T-helper 2 cell treated with Interferon-gamma antibody and Interleukin-4, amounts not matched to agents 5 μg/mL and 100 μg/mL, for 36 hours (primary cell): Measurements from ENCODE around the gene DHRS7B.

Experiments used
- DNase-seq: peaks from one replicate; pipeline ENCODE4 v3.0.0; 2021; ENCODE audit warnings: low spot score
- H3K27ac Mint-ChIP-seq: one replicate; pipeline ENCODE4 v1.8.0; 2021; ENCODE audit warnings: mild to moderate bottlenecking, mixed read lengths
- H3K27me3 Mint-ChIP-seq: one replicate; pipeline ENCODE4 v1.8.0; 2021; ENCODE audit warnings: low read depth, mixed read lengths
- H3K36me3 Mint-ChIP-seq: one replicate; pipeline ENCODE4 v1.8.0; 2021; ENCODE audit warnings: low read depth, mixed read lengths
- H3K4me1 Mint-ChIP-seq: one replicate; pipeline ENCODE4 v1.8.0; 2021; ENCODE audit warnings: low read depth, mixed read lengths
- H3K4me3 Mint-ChIP-seq: one replicate; pipeline ENCODE4 v1.8.0; 2022; ENCODE audit warnings: mild to moderate bottlenecking, moderate library complexity, mixed read lengths
- H3K9me3 Mint-ChIP-seq: one replicate; pipeline ENCODE4 v1.8.0; 2021; ENCODE audit warnings: mixed read lengths

The DHRS7B gene

GRCh38 chr17:21171309-21171922 lies 44.7 kb downstream of the DHRS7B start:
- no peak for DNase-seq
- Mint-ChIP-seq H3K36me3 (peaks cover 2% of the 10 kb centered on the region), H3K4me3 (no peak overlapping the region), H3K27ac (peak overlapping the region; percentile 27), H3K9me3 (no peaks in the 10 kb centered on the region), H3K4me1 (peaks cover 5% of the 10 kb centered on the region), H3K27me3 (no peaks in the 10 kb centered on the region)

GRCh38 chr17:21171970-21172510 lies 45.3 kb downstream of the DHRS7B start:
- H3K4me3 Mint-ChIP-seq, result no peak overlapping the region

GRCh38 chr17:21172846-21173245 lies 46.1 kb downstream of the DHRS7B start:
- no peak for DNase-seq
- H3K4me3 Mint-ChIP-seq, result no peak overlapping the region
- no peaks in the 10 kb centered on the region for H3K9me3 Mint-ChIP-seq
- peaks cover 2% of the 10 kb centered on the region for H3K36me3 Mint-ChIP-seq
- no peaks in the 10 kb centered on the region for H3K27me3 Mint-ChIP-seq
- no peak overlapping the region for H3K27ac Mint-ChIP-seq
- peaks cover 5% of the 10 kb centered on the region for H3K4me1 Mint-ChIP-seq

More at GRCh38 chr17:21171970-21172510, 45.3 kb downstream of the DHRS7B start:
- Mint-ChIP-seq H3K36me3 (peaks cover 2% of the 10 kb centered on the region), H3K9me3 (no peaks in the 10 kb centered on the region), H3K4me1 (peaks cover 5% of the 10 kb centered on the region), H3K27ac (no peak overlapping the region), H3K27me3 (no peaks in the 10 kb centered on the region)
- DNase-seq, result no peak

DNA sequence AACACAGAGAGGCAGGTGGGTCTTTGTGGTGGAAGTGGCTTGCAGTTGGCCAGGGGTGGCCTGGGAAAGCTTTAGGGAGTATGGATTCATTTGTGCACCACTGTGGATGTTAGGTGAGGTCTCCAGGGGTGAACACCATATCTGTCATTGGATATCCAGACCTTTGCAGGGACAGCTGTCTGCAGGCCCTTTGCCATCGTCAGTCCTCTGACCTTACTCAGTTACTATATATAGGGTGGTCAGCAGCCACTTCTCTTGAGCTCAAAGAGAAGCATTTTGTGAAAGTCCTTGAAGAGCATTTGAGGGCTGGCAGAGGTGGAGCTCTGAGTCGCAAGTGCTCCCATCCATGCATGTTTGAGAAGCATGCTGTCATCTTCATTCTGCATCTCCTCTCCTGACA lies 46.8 kb downstream of the DHRS7B start:
- Mint-ChIP-seq H3K4me1 (peaks cover 5% of the 10 kb centered on the region), H3K4me3 (no peak overlapping the region), H3K9me3 (no peaks in the 10 kb centered on the region), H3K36me3 (peaks cover 2% of the 10 kb centered on the region), H3K27me3 (no peaks in the 10 kb centered on the region), H3K27ac (no peak overlapping the region)
- DNase-seq, result no peak

GRCh38 chr17:21174186-21174585 lies 47.4 kb downstream of the DHRS7B start:
- DNase-seq, result no peak
- no peak overlapping the region for H3K27ac Mint-ChIP-seq
- H3K9me3 Mint-ChIP-seq, result no peaks in the 10 kb centered on the region
- peaks cover 5% of the 10 kb centered on the region for H3K4me1 Mint-ChIP-seq
- H3K36me3 Mint-ChIP-seq, result no peaks in the 10 kb centered on the region
- no peaks in the 10 kb centered on the region for H3K27me3 Mint-ChIP-seq
- H3K4me3 Mint-ChIP-seq, result no peak overlapping the region

DNA sequence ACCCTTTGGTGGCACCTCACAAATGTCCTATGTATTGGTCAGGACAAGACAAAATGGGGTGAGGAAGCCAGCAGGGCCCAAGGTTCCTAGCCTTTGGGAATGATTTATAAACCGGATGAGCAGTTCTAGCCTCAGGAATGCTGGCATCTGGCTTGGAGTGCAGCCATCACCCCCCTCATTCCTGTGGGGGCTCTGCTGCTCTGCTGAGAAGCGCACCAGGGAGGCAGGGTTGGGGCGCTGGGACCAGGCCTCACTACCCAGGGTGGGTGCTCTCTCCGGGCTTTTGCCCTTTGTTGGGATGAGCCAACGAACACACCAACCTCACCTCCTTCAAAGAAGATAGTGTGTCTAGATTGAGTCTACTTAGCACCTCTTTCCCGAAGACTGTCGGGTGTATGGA lies 47.9 kb downstream of the DHRS7B start:
- Mint-ChIP-seq H3K36me3 (no peaks in the 10 kb centered on the region), H3K4me1 (peaks cover 5% of the 10 kb centered on the region), H3K27me3 (no peaks in the 10 kb centered on the region), H3K4me3 (no peak overlapping the region), H3K27ac (no peak overlapping the region), H3K9me3 (no peaks in the 10 kb centered on the region)
- DNase-seq, result no peak

DNA sequence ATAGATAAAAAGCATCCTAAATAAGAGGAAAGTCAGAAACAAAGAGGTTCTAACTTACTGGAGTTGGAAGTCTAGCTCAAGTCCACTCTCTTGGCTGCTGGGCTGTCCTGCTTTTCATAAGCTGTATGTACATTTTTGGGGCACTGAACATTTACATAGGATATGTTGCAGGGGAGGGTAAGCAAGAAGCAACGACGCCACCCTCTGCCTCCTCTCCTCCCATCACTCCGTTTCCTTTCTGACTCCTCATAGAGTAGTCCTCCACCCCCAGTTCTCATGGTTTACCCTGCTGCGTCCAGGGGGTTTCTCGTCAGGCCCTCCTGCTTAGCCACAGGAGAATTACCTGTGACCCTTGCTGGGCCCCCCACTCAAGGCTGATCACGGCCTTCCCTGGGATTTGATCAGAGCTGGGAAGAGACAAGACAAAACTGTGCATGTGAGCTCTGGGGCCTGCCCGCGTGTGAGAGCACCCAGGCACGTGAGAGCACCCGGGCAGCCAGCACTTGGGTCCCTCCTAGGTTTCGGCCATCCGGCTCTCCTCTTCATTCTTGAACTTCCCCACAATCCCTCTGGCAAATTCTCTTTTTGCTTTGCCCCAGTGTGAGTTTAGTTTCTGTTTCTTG lies 50.1 kb downstream of the DHRS7B start:
- Mint-ChIP-seq H3K4me1 (no peaks in the 10 kb centered on the region), H3K36me3 (no peaks in the 10 kb centered on the region), H3K9me3 (no peaks in the 10 kb centered on the region), H3K27me3 (no peaks in the 10 kb centered on the region), H3K4me3 (no peak overlapping the region), H3K27ac (no peak overlapping the region)
- no peak for DNase-seq

DNA sequence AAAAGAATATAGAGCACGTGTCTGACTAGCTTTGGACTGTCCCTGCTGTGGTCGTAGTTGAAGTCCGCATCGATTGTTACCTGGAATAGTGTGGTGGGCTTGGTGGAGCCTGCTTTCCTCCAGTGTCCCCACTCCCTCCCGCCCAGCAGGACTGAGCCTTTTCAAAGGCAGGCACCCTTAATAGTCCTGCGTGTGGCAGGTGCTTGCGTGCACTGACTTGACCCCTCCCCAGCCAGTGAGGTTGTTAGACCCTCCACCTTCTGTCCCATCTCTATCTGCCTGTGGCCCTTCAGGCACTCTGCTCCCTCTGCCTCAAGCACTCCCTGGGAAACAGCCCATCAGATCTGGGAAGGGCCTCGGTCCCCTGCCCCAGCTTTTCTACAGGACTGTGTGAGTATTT lies 50.6 kb downstream of the DHRS7B start:
- no peak overlapping the region for H3K27ac Mint-ChIP-seq
- H3K27me3 Mint-ChIP-seq, result no peaks in the 10 kb centered on the region
- no peaks in the 10 kb centered on the region for H3K36me3 Mint-ChIP-seq
- DNase-seq, result no peak
- H3K9me3 Mint-ChIP-seq, result no peaks in the 10 kb centered on the region
- no peaks in the 10 kb centered on the region for H3K4me1 Mint-ChIP-seq
- H3K4me3 Mint-ChIP-seq, result no peak overlapping the region

- H3K36me3 Mint-ChIP-seq, result no peaks in the 10 kb centered on the region
- no peak overlapping the region for H3K4me3 Mint-ChIP-seq
- H3K4me1 Mint-ChIP-seq, result peaks cover 3% of the 10 kb centered on the region
- H3K27ac Mint-ChIP-seq, result no peak overlapping the region
- H3K9me3 Mint-ChIP-seq, result no peaks in the 10 kb centered on the region
- no peaks in the 10 kb centered on the region for H3K27me3 Mint-ChIP-seq
- no peak for DNase-seq
Observed at GRCh38 chr17:21177854-21178600, 51.3 kb downstream of the DHRS7B start.

- Mint-ChIP-seq H3K36me3 (peaks cover 10% of the 10 kb centered on the region), H3K9me3 (no peaks in the 10 kb centered on the region), H3K27me3 (no peaks in the 10 kb centered on the region), H3K4me1 (peaks cover 8% of the 10 kb centered on the region), H3K4me3 (no peak overlapping the region), H3K27ac (no peak overlapping the region)
- DNase-seq, result no peak
Observed at GRCh38 chr17:21183468-21183867, 56.7 kb downstream of the DHRS7B start.

DNA sequence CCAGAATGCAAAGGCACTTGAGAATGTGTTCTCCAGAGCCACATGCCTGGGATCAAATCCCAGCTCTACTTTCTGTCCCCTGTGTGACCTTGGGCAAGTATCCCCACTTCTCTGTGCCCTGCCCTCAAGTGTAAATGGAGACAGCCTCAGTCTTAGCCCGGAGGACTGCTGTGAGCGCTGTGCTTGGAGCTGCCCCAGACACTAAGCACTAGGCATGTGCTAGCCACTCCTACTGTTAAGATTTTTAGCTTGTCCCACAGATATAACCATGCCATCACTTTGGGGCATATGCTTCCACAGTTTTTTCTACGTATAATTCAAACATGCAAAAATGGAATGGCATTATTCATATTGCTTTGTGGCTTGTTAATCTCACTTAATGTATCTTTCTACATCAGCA lies 57.8 kb downstream of the DHRS7B start:
- Mint-ChIP-seq H3K9me3 (no peaks in the 10 kb centered on the region), H3K36me3 (peaks cover 10% of the 10 kb centered on the region), H3K27ac (no peak overlapping the region), H3K4me3 (no peak overlapping the region), H3K4me1 (peaks cover 8% of the 10 kb centered on the region), H3K27me3 (no peaks in the 10 kb centered on the region)
- DNase-seq, result no peak

DNA sequence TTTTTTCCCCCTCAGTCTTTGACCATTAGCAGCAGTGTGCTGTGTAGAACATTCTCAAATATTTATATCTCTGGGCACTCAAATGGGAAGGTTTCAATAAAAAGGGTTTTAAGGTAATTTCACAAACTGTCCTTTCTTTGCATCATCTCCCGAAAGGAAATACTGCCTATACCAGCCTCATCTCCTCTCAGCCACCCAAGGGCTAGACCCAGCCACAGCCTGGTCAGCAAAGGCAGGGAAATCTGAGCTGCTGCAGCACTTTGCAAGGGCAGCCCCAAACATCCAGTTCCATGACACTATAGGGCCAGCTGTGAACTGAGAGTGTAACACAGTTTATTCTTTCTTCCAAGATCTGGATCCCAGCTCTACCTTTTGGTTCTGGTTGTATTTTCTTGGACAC lies 58.3 kb downstream of the DHRS7B start:
- H3K36me3 Mint-ChIP-seq, result peaks cover 10% of the 10 kb centered on the region
- no peak overlapping the region for H3K4me3 Mint-ChIP-seq
- no peak overlapping the region for H3K27ac Mint-ChIP-seq
- no peak for DNase-seq
- H3K9me3 Mint-ChIP-seq, result no peaks in the 10 kb centered on the region
- peaks cover 8% of the 10 kb centered on the region for H3K4me1 Mint-ChIP-seq
- H3K27me3 Mint-ChIP-seq, result no peaks in the 10 kb centered on the region

GRCh38 chr17:21186399-21187187 lies 59.8 kb downstream of the DHRS7B start:
- Mint-ChIP-seq H3K9me3 (no peaks in the 10 kb centered on the region), H3K4me1 (peaks cover 8% of the 10 kb centered on the region), H3K27ac (no peak overlapping the region), H3K36me3 (peaks cover 16% of the 10 kb centered on the region), H3K27me3 (no peaks in the 10 kb centered on the region), H3K4me3 (no peak overlapping the region)
- no peak for DNase-seq

DNA sequence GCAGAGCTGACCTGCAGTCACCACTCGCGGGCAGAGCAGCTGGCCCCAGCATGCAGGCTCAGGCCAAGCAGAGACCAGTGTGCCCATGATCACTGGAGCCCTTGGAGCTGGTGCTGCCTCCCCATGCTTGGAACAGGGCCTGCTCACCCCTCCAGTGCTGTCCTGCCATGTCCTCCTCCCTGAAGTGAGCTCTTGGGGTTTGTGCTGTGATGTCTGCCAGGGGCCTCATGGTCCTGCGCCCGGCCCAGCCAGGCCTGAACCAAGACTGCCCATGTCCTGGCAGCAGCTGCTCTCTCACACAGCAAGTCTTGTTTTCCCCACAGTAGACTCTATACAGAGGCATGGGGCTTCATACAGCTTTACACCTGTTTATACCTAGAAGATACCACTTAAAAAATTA lies 62.6 kb downstream of the DHRS7B start:
- no peaks in the 10 kb centered on the region for H3K27me3 Mint-ChIP-seq
- no peaks in the 10 kb centered on the region for H3K9me3 Mint-ChIP-seq
- no peak overlapping the region for H3K27ac Mint-ChIP-seq
- no peak for DNase-seq
- peaks cover 20% of the 10 kb centered on the region for H3K36me3 Mint-ChIP-seq
- no peaks in the 10 kb centered on the region for H3K4me1 Mint-ChIP-seq
- no peak overlapping the region for H3K4me3 Mint-ChIP-seq
